Fibroblast of skin of abdomen (primary cell): Measurements from ENCODE around the gene CCDC69. TPM values are rescaled to one million over a fixed set of nuclear protein-coding genes. Genes with fewer than 3 reads are reported as not detected.
"Not testable (repeated sequence)": the region's sequence is repeated elsewhere in the genome, so short reads cannot be mapped to it uniquely, and the experiment has no call there.

Experiments used
- DNase-seq: peaks from one replicate; pipeline ENCODE4 v3.0.0-alpha.2; 2013
- polyA plus RNA-seq, 2 experiments: library from polyadenylated mRNA; unstranded; fragments of 120-200 nt; gene quantifications; one replicate each; pipeline ENCODE4 v1.2.1, GENCODE V29; 2013; ENCODE audit not compliant: insufficient read length in 2 of 2

CCDC69 gene, protein sequence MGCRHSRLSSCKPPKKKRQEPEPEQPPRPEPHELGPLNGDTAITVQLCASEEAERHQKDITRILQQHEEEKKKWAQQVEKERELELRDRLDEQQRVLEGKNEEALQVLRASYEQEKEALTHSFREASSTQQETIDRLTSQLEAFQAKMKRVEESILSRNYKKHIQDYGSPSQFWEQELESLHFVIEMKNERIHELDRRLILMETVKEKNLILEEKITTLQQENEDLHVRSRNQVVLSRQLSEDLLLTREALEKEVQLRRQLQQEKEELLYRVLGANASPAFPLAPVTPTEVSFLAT
- 2.0 TPM for polyA plus RNA-seq (2013, experiment 1 of 2; ENCODE audit: insufficient read length)
- polyA plus RNA-seq (2013, experiment 2 of 2; ENCODE audit: insufficient read length) = 2.2 TPM

DNA sequence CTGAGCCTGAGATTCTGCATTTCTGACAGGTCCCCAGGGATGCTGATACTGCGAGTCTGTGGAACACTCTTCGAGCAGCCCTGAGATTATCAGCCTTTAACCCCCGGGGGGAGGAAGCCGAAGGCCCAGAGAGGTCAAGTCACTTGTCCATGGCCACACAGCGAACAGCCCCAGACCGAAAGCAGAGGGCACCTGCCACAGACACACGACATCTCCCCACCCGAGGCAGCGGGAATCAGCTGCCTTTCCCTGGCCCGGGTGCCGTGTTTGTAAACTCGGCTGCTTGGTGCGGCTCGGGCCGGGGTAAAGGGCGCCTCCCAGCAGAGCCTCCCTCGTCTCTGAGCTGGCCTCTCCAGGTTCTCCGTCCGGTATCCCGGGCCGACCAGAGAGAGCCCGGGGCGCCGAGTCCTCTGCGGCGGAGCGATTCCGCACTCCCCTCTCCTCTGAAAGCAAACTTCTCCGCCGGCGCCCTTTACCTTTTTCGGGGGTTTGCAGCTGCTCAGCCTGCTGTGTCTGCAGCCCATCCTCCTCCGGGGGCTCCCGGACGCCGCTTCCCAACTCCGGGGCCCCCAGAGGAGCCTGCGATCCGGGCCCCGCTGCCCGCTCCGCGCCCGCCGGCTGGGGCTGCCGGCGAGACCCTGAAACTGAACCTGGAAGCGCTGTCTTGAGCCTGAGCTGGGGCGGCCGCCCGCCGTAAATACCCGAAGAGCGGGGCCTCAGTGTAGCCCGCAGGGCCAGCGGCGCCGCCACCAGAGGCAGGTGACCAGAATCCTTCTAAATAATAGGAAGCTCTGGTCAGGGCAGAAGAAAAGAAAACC lies at the start of gene CCDC69:
Gene CCDC69, minus strand, starts transcription at position 646 of the 818 bp plus-strand sequence. Its CDS starts 122 bp downstream, at position 524.
- peak; percentile 58 for DNase-seq

DNA sequence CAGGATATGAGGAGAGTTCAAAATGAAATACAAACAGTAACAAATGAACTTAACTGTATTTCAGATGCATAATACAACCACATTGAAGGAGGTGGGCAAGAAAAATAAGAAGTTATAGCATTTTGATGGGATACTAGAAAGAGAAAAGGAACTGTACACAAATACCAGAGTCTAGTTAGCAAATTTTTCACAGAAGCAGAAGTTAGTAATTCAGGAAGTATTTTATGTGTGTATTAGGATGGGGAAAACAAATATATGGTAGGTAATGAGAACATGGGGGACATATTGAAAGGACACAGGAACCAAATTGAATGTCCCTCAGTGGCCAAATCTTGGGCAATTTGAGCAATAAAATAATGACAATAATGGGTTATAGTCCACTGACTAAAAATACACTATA lies 47.4 kb upstream of the CCDC69 start:
- DNase-seq = no peak

DNA sequence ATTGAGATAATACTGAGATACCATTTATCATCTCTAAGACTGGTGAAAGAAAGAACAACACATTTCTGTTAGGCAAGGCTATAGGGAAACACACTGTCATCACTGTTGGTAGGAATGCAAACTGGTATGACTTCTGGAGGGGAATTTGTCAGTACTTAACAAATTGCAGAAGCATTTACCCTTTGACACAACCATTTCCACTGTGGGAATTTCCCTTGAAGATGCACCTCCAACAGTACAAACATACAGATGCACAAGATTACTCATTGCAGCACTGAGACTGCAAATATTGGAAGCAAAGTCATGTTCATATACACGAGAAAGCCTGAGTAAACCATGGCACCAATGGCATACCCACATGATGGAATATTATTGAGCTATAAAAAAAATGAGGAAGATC lies 46.7 kb upstream of the CCDC69 start:
- DNase-seq = peak; percentile 13

DNA sequence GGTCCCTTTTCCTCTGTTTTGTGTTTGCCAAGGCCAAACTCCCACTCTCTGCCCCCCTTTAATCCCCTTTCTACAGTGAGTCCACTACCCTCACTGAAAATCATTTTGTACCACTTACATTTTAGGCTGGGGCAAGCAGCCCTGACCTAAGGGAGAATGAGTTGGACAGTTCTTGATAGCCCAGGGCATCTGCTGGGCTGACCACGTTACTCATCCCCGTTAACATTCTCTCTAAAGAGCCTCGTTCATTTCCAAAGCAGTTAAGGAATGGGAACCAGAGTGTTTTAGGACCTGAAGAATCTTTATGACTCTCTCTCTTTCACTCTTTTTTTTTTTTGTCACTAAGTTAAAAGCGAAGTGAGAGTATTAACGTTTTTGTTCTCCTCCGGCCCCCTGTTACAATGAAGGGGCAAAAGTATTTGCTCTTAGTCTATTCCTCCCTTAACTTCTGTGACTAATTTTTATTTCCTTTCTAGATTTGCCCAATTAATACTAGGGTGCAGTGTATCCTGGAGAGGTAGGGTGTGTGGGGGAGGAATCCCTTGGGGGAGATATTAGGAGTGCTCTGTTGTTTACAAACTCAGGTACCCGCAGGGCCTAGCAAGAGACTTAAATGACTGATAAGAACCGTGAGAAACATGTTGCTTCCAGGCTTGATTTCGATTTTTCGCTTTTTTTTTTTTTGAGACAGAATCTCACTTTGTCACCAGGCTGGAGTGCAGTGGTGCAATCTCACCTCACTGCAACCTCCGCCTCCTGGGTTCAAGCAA lies 43.8 kb upstream of the CCDC69 start:
- no peak for DNase-seq

DNA sequence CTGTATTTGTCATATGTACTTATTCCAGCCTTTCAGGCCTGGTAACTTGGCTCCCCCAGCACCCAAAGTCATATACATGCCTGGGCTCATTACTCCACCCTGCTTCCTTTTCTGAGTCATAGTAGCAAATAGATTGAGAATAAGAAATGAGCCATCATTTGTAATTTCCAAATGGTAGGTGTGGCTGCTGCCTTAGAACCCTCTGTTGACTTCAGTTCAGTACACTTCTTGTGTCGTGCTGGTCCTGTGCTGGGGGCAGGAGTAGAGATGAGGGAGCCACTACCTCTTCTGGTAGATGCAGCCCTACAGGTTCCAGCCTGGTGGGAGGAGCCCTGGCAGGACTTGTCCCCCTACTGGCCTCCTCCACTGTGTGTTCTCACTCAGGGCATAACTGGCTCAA lies 40.2 kb upstream of the CCDC69 start:
- DNase-seq = peak; percentile 26

DNA sequence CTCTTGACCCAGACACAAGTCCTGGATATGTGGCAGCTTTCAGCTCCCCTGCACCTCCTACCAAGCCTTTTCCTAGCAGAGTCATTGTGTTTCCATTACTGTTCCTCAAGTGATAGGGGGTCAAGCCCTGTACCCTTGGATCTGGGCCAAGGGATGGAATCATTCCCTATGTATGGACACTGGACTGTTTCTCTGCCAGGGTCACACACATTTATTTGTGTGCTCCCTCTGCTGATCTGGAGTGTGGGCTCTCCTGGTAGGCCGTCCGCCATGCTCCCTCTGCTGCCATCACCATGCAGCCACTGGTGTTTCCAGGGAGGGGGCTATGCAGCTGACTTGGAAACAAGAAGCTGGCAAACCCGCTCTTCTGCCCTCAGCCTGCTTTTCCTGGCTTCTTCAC lies 38.6 kb upstream of the CCDC69 start:
- no peak for DNase-seq

DNA sequence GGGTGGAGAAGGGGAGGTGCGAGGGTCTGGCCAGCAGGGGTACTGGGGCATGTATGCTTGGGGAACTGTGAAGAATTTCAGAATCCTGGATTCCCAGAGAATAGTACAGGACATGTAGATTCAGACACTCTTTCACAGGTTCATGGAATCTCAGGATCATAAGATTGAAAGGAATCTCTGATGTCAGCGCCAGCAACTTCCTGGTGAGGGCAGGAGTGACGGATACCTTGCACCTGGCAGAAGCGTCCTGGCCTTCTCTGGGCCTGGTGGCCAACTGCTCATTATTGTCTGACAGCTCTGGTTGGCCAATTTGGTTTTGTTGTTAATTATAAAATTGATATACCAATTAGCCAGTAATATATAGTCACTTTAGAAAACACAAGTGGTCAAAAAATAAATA lies 36.0 kb upstream of the CCDC69 start:
- DNase-seq = no peak

DNA sequence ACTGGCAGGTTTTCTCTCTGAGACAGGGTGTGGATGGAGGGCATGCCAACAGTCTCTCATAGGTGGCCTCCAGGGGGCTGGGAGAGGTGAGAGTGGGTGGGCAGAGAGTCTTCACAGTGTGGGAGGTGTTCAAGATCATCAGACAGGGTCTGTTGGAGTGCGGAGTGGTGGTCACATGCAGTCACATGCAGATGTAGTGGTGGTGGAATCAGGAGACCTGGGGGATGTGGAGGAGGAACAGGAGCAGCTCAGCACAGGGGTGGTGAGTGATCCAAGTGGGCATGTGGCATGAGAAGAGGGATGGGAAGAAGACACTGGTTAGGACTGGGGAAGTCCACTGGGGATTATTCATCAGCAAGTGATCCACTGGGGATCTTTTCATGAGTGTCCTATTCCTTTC lies 34.9 kb upstream of the CCDC69 start:
- no peak for DNase-seq

DNA sequence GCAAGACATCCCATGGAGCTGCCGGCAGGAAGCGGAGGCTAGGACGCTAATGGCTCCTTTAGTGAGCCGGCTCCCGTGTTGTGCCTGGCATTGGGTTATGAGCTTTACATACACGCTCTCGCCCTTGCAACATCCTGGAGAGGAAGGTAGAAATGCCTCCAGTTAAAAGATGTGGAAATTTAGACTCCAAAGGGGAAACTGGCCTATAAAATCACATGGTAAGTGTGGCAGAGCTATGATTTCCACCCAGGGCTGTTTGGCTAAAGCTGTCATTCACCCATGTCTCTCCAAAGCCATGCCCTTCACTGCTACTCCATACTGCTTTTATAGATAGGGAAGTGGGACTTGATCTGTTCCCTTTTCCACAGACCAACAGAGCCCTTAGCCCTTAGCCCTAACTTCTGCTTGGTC lies 34.3 kb upstream of the CCDC69 start:
- DNase-seq = no peak

DNA sequence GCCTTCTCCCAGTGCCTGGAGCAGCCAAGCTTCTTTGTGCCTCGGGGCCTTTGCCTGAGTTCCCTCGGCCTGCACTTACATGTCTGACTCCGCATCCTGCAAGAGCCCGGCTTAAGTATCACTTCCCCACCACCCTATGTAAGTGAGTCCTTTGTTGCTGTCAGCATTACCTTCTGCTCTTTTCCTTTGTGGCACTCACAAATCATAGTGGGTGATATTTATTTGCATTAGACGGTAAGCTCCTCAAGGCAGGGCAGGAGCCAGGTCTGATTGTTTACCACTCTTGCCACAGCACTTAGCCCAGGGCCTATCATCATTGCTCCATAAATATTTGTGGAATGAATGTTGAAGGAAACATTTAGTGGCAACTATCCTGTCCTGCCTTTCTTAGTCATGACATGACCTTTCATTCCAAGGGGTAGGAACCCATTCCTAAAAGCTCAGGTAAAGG lies 33.9 kb upstream of the CCDC69 start:
- no peak for DNase-seq

DNA sequence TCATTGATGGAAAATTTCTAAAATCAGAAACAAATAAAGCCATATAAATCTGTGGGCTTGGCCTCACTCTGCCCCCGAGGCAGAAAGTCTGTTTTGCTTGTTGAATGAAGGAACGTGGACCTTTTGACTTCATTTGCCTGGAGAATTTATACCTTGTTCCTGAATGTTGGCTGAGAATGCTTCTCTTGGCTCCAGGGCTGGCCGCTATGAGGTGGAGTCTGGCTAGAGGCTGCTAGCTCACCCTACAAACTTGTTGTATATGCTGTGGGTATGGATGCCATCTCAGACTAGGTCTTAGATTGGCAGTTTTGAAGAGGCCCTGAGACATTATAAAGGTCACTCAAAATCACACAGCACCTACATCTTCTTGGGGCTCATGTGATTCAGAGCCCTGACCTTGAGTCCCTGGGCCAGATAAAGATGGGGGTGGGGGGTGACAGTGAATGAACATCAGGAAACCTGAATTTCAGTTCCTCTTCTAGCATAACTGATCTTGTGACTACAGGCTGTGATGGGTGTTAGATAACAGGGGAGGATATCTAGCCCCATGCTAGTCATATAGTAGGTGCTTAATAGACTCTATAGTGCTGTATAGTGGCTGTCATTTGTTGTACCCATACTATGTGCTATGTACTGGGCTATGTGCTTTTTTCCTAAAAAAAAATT lies 31.9 kb upstream of the CCDC69 start:
- no peak for DNase-seq

DNA sequence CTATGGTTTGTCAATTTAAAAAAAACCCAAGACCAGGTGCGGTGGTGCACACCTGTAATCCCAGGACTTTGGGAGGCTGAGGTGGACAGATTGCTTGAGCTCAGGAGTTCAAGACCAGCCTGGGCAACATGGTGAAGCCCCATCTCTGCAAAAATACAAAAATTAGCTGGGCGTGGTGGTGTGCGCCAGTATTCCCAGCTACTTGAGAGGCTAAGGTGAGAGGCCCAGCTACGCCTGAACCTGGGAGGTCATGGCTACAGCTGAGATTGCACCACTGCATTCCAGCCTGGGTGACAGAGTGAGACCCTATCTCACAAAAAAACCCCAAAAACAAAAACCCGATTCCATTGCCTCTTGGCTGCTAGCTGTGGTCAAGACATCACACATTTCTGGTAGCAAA lies 31.1 kb upstream of the CCDC69 start:
- not testable (repeated sequence) for DNase-seq

DNA sequence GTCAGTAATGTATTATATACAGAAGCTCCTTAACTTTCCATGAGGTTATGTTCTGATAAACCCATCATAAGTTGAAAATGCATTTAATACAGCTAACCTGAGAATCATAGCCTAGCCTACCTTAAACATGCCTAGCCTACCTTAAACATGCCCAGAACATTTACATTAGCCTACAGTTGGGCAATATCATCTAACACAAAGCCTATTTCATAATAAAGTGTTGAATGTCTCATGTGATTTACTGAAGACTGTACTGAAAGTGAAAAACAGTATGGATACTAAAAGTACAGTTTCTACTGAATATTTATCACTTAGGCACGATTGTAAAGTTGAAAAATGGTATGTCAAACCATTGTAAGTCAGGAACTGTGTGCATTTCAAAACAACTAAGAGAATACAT lies 30.7 kb upstream of the CCDC69 start:
- no peak for DNase-seq

DNA sequence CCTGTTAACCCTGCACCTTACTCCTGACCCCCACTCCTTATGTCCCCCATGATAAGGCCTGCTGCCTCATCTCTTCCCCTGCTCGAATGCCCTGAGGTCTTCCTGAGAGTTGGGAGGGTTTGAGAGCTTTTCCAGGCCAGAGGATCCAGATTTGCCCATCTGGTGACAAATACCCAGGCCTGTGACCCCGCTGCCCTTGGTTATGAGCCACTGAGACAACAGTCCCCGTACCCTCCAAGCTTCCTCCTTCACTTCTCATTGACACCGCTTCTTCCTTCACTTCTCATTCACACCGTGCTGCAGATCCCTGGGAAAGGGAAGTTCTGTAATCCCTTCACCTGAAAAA lies 29.7 kb upstream of the CCDC69 start:
- DNase-seq = no peak

DNA sequence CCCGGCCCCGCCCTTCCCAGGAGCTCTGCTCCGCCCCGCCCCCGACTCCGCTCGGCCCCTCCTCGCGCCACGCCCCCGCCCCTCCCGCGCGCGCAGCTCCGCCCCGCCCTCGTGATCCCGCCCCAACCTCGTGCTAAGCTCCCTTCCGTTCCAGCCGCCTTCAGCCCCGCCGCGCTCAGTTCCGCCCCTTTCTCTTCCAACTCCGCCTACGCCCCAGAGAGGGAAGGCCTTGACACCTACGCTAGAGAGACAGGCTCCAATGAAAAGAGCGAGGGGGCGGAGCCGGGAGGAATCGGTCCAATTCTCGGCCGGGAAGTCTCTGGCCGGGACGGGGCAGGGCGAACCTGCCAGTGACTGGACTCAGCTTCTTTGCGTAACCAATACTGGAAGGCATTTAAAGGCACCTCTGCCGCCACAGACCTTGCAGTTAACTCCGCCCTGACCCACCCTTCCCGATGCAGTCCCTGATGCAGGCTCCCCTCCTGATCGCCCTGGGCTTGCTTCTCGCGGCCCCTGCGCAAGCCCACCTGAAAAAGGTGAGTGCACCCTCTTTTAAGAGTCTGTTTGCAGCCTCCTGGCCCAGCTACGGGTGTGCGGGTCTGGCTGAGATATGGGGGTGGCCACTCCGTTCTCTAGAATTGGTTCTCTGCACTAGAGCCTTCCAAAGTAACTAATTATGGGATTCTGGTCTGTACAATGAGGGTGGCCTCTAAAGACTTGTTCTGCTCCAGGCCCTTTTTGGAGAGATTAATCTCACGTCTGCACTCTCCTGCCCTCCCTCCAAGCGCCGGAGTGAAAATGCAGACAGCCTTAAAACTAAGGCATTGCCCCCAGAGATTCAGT lies 29.1 kb upstream of the CCDC69 start, which contains the start of gene GM2A:
Gene GM2A, plus strand, starts transcription at position 424 of the 843 bp plus-strand sequence. Its CDS starts 32 bp downstream, at position 456.
- peak; percentile 99 for DNase-seq

DNA sequence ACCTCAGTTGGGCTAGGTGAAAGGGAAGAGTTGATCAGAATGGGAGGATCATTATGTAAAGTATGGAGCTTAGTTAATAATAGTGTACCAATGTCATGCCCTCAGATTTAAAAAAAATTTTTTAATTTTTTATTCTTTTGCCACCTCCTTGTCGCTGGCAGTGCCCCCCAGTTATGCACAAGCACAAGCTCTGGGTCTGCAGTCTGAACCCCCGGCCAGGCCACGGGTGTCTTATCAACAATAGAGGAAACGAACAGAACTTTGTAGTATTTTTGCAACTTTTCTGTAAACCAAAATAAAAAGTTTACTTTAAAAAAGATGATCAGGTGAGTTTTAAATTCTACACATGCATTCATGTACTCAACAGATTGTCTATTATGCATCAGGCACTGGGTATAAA lies 27.7 kb upstream of the CCDC69 start:
- DNase-seq = no peak

DNA sequence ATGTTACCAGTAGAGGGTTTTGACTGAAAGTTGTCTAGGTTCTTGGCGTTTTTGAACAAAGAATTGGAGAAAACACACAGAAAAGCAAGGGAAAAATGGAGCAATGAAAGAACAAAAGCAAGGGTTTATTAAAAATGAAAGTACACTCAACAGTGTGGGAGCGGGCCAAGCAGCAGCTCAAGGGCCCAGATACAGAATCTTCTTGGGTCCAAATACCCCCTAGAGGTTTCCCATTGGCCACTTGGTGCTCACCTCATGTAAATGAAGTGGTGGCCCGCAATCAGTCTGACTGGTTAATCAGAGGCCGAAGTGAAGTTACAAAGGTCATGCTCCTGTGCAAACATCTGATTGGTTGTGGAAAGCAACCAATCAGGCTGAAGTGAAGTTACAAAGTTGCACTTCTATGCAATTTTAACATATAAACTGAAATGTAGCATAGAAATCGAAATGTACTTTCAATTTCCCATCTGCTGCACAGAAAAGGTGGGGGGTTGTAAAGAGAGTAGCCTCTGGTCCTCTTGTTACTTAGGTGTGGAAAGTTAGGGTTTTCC lies 27.2 kb upstream of the CCDC69 start:
- no peak for DNase-seq

DNA sequence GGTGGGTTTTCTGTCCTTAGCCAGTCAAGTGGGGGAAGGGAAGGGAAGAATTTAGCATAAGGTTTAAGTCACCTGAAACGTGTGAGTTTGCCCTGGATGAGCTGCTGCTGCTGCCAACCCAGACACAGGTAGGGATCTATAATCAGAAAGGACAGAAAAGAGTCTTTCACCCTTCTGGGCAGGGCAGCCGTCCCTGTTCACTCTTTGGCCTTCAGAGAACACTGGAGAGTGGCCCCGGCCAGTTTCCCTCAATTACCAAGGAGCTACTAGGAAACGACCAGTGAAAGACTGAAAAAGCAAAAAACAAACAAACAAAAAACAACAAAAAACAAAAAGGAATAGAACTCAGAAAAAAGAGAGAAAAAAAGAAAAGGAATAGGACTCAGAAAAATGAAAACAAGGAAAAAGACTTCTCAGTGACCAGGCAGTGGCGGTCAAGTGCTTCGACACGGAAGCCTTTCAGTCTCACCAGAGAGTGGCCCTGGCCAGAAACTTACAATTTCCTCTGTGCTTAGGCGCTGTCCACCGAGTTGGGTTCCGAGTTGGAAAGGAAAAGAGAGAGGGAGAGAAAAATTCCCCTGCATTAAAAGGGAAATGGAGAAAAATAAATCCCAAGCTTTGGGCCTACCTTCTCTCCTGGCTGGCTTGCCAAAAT lies 26.6 kb upstream of the CCDC69 start:
- DNase-seq = no peak

DNA sequence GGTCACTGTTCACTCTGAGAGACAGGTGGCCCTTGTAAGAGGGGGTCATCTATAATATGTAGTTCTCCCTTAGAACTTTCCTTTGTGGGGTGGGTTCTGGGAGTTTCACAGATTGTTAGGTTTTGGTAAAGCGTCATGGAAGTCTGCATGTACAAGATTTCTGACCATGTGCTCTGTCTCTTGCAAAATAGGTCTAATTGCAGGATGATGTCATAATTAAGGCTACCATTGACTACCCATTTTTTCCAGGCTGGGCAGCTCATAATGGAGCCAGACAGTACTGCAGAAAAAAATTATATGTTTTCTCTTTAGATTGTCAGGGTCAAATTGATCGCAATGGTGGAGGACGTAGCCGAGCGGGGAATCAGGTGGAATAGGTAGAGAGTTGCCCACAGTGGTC lies 25.4 kb upstream of the CCDC69 start:
- no peak for DNase-seq

DNA sequence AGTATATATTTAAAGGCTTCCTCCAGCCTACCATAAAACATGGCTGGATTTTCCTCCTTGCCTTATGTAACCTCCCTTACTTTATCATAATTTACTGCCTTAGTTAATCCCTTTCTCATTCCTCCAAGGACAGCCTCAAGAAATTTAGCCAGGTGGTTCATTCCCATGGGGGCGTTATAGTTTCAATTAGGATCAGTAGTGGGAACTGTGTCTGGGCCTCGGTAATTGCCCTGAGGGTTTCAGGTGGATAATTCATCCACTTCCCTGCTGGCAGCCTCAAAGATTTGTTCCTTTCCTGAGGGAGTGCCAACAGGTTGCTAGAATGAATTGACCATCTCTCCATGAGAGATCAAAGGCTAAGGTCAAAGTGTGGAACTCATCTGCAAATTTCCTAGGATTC lies 24.8 kb upstream of the CCDC69 start:
- no peak for DNase-seq
